HG03521 (cell line): ENCODE measurements around the gene FKBP5.
"Not testable (repeated sequence)": the region's sequence is repeated elsewhere in the genome, so short reads cannot be mapped to it uniquely, and the experiment has no call there.

ENCODE experiments used
- ATAC-seq: cut with Tn5 transposase; IDR thresholded peaks from one replicate; pipeline ENCODE4 v1.9.1; 2021; ENCODE audit warnings: mild to moderate bottlenecking, moderate library complexity; ENCODE audit not compliant: unreplicated experiment

FKBP5 gene

DNA sequence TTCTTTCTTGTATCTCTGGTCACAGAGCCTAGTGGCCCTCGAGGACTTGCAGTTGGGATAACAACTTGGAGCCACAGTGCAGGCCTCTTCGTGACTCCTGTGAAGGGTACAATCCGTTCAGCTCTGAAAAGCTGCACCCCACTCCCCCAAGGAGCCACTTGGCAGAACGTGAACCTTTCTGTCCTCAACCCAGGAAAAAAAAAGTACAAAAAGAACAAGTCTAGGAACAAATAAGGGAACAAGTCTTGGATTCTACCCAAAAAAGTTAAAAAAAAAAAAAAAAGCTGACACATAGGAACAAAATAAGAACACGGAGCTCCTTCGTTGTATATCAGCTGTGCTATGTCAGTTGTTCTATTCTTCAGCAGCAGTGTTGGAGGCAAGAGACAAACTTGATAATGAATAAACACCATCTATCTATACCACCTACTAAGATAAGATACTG lies 98.1 kb downstream of the FKBP5 start:
- no peak for ATAC-seq

DNA sequence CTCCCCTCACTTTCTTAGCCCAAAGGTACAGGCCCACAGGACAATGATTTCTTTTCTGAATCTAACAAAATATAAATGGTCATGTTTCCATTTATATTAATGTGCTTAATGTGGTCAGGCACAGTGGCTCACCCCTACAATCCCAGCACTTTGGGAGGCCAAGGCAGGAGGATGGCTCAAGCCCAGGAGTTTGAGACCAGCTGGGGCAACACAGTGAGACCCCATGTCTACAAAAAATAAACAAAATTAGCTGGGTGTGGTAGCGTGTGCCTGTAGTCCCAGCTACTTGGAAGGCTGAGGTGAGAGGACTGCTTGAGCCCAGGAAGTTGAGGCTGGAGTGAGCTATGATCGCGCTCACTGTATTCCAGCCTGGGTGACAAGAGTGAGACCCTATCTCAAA lies 98.8 kb downstream of the FKBP5 start:
- no peak for ATAC-seq

DNA sequence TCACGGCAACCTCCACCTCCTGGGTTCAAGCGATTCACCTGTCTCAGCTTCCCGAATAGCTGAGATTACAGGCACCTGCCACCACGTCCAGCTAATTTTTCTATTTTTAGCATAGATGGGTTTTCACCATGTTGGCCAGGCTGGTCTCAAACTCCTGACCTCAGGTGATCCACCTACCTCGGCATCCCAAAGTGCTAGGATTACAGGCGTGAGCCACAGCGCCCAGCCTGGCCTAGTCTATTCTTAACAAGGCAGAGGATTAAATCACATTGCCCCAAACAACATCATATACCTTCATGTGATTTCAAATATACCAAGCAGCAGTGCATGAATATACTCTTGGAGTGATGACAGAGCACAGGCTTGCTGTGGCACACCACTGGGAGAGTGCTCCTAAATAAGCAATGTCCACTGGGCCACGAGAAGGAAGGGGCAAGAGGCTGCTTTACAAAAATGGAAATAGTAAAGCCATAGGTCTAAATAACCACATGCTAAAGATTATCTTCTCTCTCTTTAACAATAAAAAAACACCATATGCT lies 99.4 kb downstream of the FKBP5 start:
- no peak for ATAC-seq

DNA sequence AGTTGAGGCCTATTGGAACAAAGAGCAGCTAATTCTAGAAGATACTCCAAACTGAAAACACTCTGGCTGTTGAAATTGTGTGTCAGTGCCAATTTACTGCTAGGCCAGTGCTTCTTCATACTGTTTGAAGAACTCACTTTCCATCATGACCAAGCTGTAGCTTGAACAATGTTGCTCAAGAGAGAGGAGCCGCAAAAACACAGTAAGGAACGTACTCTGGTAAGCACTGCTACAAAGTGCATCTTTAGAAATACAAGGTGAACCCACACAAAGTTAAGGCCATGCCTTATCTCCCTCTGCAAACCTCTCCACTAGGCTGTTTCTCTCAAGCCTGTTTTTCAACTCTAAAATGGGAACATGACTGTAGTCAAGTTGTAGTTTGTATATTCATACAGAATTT lies 101.5 kb downstream of the FKBP5 start:
- ATAC-seq = no peak

DNA sequence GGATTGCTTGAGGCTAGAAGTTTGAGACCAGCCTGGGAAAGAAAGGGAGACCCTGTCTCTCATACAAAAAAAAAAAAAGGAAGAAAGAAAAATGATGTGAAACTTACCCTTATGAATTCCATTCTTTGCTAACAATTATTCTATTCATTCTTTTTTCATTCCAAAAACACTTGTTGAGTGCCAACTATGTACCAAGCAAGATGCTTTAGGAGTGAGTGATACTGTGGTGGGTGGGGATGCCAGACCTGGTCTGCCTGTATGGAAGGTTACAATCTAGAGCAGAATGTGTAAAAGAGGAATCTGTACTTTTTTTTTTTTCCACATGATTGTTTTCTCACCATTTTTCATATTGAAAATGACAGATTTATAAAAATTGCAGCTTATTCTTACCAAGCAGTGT lies 102.2 kb downstream of the FKBP5 start:
- ATAC-seq = no peak

DNA sequence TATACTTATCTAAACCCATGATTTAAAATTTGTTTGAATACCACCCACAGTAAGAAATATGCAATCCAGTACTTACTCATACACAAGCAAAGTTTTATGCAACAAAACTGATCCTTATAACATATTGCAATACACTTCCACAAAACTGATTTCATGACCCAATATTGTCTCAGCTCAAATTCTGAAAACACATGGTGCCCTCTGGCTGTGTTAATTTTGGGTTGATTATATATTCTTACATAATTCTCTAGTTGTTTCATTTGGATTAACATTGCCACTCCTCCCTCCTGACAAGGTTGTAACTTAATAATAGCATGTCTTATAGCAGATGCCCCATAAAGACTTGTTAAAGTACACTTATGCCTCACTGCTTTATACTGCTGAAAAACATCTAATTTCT lies 103.1 kb downstream of the FKBP5 start:
- ATAC-seq = no peak

DNA sequence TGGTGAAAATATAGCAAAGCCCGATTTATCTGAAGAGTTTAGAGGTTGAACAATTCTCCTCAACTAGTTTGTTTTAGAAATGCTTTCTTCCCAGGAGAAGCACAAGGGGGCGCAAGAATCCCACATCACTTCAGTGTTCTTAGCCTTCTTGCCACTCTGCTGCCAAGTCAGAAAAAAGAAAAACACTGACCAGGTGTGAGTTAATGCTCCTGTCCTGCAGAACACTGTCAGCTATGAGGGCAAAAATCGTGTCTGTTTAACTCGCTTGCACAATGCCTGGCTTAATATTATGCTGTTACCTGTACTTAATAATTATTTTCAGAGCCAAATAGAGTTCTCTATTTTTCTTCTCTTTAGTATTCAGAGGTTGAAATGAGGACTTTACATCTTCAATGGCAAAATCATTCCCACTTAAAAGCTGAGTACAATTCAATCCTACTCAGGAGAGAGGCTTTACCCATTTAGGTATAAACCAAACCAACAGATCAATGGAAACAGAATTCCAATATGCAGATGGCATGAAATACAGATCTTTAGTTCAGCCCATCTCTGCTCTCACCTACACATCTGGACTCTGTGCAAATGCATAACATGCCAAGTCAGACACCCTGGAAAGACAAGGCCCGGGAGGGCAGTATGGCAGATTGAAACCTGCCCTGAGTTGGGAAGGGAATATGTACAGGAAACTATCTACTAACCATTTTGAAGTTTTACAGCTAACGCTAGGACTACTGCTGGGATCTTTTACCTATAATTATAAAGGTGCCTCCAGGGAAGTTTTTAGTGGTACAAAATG lies 104.6 kb downstream of the FKBP5 start:
- ATAC-seq = no peak

DNA sequence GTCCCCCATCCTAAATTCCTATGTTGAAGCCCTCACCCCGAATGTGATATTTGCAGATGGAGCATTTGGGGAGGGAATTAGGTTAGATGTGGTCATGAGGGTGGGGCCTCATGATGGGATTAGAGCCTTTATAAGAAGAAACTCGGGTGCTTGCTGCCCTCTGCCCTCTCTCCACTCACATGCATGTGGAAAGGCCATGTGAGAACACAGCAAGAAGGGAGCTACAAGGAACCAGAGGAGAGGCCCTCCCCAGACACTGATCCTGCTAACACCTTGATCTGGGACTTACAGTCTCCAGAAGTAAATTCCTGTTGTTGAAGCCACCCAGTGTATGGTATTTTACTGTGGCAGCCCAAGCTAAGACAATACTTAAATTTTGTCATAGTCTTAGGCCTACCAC lies 106.4 kb downstream of the FKBP5 start:
- ATAC-seq = no peak

DNA sequence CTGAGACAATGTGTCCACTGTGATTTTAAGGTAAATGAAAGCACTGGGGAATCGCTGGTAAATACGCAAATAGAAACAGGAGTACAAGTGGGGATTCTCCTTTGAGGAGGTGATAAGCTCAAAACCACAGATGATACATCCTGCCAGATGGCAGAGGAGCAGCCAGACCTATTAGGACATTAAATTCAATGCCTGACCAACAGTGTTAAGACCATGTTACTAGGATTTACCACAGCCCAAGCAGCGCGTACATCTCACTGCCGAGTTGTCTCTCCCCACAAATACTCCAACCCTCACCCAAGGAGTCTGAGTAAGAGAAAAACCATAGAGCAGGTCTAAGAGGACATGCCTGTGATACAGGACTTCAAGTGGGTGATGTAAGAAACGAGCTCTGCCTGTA lies 107.1 kb downstream of the FKBP5 start:
- ATAC-seq = no peak

DNA sequence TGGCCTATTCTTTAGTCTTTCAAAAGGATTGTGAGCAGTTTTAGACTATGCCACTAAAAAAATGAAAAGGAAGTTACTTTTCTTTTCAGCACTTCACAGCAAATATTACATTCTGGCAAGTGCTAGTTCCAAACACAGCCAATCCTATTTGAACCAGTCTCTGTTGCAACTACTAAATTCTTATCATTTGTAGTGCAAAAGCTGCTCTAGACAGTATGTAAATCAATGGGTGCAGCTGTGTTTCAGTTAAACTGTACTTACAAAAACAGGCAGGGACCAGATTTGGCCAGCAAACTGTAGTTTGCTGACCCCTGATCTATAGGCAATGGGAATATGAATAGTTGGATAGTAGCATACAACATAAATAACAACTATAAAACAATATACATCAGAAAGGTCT lies 107.9 kb downstream of the FKBP5 start:
- ATAC-seq = no peak

DNA sequence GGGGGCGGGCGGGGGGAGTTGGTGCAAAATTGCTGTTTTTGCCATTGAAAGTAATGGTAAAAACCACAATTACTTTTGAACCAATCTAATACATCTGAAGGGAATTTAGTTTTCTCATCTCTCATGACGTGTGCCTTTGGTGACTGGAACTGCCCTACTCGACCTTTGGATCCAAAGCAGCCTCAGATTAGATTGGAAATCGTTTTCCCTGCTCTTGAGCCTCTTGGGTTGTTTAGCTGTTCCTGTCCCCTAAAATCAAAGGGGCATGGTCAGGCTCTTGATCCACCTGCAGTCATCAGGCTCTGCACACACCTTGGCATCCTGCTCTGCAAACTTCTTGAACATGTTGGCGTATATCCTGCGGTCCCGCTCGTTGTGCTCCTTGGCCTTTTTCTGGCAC lies 112.0 kb downstream of the FKBP5 start:
- ATAC-seq = no peak

DNA sequence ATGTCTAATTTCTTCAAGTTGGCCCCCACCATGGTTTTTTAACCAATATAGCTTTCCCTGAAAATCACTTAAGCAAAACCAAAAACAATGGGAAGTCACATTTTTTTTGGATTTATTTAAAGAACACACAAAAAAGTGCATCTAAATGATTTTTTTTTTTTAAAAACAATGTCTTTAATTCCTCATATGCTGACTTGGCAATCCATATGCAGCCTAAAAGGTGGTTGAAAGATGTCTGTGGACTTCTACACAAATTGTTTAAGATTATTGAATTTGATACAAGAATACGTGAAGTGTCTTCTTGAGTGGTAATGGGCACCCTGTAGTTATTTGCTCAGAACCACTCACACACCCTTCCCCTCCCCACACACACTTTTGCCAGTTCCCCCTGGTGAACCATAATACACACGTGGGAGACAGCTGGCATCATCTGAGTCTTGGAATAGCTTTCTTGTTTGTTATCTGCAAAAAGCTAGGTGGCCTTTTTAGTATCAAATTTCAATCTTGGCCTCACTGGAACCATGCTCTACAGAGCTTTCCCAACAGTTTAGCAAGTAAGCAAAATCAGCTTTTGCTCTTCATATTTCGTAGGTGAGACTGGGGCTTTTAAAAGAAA lies 115.1 kb downstream of the FKBP5 start:
- ATAC-seq = no peak

DNA sequence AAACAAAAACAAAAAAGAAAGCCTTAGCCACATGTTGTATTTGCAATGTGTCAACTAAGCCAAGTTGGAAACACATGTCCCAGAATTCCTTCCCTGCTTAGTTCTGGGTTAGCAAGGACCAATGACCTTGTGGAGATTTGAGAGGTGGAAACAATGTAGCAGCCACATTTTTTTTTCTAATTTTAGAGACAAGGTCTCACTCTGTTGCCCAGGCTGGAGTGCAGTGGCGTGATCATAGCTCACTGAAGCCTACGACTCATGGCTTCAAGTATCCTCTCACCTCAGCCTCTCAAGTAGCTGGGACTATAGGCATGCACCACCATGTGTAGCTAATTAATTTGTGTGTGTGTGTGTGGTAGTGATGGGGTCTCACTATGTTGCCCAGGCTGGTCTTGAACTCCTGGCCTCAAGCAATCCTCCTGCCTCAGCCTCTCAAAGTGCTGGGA lies 117.8 kb downstream of the FKBP5 start:
- ATAC-seq = not testable (repeated sequence)

DNA sequence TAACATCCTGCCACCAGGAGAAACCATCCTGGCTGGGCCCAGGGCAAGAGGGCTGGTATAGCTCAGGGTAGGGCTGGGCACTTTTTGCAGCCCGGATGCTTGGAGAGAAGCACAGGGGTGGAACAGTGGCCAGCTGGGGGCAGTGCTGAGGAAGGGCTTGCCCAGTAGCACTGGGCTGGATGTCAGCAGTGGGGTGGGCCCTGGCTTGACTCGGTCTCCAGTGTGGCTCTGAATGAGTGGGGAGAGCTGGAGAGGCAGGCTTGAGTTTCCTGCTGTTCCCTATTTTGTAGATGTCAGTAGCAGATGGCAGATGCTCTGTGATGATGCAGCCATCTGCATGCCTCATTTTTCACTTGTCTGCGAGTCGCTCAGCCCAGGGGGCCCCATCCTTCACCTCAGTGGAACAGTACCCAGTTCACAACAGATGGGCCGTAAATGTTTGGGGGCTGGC lies 119.7 kb downstream of the FKBP5 start:
- no peak for ATAC-seq

DNA sequence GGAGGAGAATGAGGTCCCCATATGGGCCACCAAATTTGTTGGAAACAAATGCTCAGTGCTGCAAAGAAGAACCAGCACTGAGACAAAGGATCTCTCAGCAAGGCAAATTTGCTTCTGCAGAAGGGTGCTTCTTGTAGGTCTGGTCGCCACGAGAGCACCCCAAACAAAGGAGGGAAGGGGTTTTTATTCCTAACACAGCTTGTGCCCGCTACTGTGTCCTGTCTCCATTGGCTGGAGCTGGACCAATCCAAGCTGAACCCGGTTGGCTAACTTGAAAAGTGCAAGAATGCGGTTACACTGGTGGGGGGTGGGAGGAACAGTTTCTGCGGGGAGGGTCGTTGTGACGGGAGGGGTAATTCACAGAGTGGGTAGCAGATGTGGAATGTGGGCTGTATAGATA lies 121.9 kb downstream of the FKBP5 start:
- ATAC-seq = no peak

DNA sequence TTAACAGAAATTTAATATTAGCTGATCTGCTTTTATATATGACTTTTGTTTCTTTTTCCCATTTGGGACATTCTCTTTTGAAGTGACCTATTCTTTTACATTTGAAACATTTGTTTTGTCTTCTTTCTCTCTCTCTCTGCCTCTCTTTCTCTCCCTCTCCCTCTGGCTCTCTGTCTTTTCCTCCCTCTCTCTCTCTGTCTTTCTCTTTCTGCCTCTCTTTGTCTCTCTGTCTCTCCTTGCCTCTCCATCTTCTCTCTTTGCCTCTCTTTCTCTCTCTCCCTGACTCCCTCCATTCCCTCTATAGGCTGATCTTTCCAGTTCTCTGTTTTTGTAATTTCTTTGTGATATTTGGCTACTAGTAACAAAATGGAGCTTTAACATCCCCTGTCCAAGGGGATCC lies 124.0 kb downstream of the FKBP5 start:
- no peak for ATAC-seq

DNA sequence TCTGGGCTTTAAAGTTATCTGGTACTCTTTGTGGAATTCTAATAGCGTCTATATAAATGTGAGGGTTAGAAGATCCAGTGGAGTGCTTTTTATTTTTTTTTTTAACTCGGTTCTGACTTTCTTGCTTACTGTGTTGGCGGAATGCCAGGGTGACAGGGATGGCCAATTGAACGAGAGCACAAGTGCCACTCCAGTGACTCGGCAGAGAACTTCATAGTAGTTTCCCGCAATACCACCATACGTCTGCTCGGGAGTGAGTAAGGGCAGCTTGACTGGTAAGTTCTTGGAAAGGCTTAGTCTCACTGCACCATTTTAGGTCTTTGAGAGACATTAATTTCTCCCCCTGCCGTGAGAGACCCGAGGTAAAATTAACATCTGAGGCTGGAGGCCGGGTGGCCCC lies 126.7 kb downstream of the FKBP5 start:
- no peak for ATAC-seq

DNA sequence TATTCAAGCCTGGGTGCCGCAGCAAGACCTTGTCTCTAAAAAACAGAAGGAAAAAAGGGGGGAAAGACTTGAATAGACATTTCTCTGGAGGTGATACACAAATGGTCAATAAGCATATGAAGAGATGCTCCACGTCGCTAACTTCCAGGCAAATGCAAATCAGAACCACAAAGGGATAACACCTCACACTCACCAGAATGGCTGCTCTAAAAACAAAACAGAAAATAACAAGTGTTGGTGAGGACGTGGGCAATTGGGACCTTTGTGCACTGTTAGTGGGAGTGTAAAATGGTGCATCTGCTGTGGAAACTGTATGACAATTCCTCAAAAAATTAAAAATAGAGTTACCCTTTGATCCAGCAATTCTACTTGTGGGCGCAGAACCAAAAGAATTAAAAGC lies 127.6 kb downstream of the FKBP5 start:
- no peak for ATAC-seq

DNA sequence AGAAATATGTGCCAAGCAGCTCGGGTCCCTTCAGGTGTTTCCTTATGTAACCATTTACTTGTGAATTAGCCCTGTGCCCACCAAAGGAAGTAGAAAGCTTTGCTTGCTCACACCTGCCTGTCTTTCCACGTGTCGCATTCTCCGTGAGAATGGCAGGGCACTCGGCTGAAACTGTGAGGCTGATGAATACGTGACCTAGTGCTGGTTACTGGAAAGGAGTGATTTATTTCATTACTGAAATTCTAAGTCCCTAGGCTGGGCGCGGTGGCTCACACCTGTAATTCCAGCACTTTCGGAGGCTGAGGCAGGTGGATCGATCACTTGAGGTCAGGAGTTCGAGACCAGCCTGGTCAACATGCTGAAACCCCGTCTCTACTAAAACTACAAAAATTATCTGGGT lies 130.1 kb downstream of the FKBP5 start:
- no peak for ATAC-seq

DNA sequence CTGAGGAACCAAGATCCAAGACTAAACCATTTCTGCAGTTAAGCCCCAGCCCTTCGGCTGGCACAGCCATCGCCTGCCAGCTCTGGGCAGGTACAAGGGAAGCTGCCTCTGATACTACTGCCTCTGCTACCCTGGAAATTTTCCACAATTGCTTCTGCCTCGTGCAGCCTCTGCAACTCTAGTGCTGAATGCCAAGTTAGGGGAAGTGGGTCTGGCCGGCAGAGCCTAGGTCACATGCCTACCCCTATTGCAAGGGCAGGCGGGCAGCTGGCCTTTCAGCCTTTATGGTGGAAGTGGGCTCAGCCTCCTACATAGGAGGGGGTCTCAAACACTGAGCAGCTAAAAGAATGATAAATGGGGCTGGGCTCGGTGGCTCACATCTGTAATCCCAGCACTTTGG lies 131.5 kb downstream of the FKBP5 start:
- ATAC-seq = no peak

DNA sequence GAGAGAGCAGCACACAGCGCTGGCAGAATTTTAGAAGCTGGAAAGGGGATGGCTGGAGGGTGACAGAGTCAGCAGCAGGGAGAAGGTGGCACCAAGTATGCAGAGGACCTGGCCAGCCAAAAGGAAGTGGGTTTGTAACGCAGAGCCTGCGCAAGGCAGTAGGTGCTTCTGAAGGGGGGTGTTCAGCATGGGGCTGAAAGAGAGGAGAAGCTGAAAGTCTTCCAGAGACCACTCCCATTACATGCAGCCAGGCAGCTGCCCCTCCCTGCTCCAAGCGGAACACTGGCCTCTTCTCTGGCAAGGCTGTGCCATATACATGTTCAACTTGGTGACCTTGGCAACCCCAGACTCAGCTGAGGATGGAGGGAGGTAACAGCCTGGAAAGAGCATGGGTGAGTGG lies 133.9 kb downstream of the FKBP5 start:
- ATAC-seq = no peak

DNA sequence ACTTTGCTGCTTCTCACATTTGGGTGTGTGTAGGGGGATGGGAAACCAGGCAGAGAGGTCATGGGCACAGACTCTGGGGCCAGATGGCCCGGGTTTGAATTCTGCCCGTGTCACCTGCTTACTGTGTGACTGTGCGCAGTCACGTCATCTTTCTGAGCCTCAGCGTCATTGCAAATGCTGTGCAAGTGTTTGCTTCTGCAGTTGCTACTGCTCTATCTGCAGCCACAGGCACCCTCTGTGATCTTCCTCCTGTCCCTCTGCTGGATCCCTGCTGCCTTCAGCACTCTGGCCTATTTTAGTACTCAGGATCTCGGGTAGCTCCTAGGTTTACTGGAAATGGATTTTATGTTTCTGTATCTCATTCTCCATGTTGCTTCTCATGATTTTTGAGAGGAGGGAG lies 135.4 kb downstream of the FKBP5 start:
- ATAC-seq = no peak
